ENCODE measurements around the gene DCUN1D3.

Gene DCUN1D3

DNA sequence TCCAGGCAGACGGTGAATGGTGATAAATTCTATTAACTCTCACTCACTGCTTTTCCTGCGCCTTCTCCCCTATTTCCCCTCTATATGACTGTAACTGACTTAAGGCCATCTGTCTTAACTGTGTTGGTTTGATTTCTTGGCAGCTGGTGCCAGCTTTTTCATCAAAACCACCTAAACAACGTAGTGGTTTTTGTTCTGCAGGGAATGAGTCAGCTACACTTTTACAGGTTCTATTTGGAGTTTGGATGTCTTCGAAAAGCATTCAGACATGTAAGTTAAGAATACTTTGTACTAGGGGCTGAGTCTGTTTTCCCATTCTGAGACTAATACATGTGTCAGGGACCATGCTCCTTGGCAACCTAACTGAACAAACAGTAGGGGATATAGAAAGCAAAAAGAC is 85.4 kb downstream of the DCUN1D3 start (continued):
- TF ChIP-seq, protein P1, sequence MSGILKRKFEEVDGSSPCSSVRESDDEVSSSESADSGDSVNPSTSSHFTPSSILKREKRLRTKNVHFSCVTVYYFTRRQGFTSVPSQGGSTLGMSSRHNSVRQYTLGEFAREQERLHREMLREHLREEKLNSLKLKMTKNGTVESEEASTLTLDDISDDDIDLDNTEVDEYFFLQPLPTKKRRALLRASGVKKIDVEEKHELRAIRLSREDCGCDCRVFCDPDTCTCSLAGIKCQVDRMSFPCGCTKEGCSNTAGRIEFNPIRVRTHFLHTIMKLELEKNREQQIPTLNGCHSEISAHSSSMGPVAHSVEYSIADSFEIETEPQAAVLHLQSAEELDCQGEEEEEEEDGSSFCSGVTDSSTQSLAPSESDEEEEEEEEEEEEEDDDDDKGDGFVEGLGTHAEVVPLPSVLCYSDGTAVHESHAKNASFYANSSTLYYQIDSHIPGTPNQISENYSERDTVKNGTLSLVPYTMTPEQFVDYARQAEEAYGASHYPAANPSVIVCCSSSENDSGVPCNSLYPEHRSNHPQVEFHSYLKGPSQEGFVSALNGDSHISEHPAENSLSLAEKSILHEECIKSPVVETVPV (CRISPR knock-in tag; IDR thresholded peaks at IDR 0.05) = no peak
- TF ChIP-seq ARNTL (CRISPR knock-in tag; IDR thresholded peaks at IDR 0.05; ENCODE audit: borderline replicate concordance, low read depth) = no peak
- TF ChIP-seq TOX (CRISPR knock-in tag; IDR thresholded peaks at IDR 0.05; ENCODE audit: borderline replicate concordance) = no peak
- TF ChIP-seq, protein P2, sequence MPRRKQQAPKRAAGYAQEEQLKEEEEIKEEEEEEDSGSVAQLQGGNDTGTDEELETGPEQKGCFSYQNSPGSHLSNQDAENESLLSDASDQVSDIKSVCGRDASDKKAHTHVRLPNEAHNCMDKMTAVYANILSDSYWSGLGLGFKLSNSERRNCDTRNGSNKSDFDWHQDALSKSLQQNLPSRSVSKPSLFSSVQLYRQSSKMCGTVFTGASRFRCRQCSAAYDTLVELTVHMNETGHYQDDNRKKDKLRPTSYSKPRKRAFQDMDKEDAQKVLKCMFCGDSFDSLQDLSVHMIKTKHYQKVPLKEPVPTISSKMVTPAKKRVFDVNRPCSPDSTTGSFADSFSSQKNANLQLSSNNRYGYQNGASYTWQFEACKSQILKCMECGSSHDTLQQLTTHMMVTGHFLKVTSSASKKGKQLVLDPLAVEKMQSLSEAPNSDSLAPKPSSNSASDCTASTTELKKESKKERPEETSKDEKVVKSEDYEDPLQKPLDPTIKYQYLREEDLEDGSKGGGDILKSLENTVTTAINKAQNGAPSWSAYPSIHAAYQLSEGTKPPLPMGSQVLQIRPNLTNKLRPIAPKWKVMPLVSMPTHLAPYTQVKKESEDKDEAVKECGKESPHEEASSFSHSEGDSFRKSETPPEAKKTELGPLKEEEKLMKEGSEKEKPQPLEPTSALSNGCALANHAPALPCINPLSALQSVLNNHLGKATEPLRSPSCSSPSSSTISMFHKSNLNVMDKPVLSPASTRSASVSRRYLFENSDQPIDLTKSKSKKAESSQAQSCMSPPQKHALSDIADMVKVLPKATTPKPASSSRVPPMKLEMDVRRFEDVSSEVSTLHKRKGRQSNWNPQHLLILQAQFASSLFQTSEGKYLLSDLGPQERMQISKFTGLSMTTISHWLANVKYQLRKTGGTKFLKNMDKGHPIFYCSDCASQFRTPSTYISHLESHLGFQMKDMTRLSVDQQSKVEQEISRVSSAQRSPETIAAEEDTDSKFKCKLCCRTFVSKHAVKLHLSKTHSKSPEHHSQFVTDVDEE (CRISPR knock-in tag; IDR thresholded peaks at IDR 0.05) = no peak

DNA sequence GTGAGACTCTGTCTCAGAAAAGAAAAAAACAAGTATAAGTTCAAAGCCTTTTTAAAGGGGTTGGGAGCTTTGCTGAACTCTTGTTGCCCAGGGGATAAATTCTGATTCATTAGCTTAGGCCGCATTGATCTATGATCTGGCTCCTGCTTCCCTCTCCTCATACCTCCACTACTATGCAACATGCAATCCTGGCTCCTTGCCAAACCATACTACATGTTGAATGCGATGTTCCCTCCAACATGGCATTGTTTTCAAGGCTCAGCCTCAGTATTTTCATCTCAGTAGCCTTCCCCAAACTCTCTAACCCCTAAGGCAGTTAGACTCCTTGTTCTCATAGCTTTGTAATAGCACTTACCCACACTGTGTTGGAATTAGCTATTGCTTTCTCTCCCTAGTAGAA is 87.6 kb downstream of the DCUN1D3 start:
- TF ChIP-seq ZNF70 (CRISPR knock-in tag; IDR thresholded peaks at IDR 0.05) (no peak), ZFP3 (CRISPR knock-in tag; IDR thresholded peaks at IDR 0.05) (no peak), SNAI2 (CRISPR knock-in tag; IDR thresholded peaks at IDR 0.05) (no peak), CSDC2 (CRISPR knock-in tag; IDR thresholded peaks at IDR 0.05) (no peak), ZNF8 (CRISPR knock-in tag; IDR thresholded peaks at IDR 0.05) (no peak), BACH2 (CRISPR knock-in tag; IDR thresholded peaks at IDR 0.05; ENCODE audit: borderline replicate concordance) (no peak), TOX (CRISPR knock-in tag; IDR thresholded peaks at IDR 0.05; ENCODE audit: borderline replicate concordance) (no peak), ZC3H10 (CRISPR knock-in tag; IDR thresholded peaks at IDR 0.05) (no peak), RARB (CRISPR knock-in tag; IDR thresholded peaks at IDR 0.05) (no peak), PPARA (CRISPR knock-in tag; IDR thresholded peaks at IDR 0.05; ENCODE audit: borderline replicate concordance) (no peak)
- TF ChIP-seq, protein P3, sequence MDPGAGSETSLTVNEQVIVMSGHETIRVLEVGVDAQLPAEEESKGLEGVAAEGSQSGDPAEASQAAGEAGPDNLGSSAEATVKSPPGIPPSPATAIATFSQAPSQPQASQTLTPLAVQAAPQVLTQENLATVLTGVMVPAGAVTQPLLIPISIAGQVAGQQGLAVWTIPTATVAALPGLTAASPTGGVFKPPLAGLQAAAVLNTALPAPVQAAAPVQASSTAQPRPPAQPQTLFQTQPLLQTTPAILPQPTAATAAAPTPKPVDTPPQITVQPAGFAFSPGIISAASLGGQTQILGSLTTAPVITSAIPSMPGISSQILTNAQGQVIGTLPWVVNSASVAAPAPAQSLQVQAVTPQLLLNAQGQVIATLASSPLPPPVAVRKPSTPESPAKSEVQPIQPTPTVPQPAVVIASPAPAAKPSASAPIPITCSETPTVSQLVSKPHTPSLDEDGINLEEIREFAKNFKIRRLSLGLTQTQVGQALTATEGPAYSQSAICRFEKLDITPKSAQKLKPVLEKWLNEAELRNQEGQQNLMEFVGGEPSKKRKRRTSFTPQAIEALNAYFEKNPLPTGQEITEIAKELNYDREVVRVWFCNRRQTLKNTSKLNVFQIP (CRISPR knock-in tag; IDR thresholded peaks at IDR 0.05; ENCODE audit: borderline replicate concordance, low read depth) = no peak
- TF ChIP-seq, protein P4, sequence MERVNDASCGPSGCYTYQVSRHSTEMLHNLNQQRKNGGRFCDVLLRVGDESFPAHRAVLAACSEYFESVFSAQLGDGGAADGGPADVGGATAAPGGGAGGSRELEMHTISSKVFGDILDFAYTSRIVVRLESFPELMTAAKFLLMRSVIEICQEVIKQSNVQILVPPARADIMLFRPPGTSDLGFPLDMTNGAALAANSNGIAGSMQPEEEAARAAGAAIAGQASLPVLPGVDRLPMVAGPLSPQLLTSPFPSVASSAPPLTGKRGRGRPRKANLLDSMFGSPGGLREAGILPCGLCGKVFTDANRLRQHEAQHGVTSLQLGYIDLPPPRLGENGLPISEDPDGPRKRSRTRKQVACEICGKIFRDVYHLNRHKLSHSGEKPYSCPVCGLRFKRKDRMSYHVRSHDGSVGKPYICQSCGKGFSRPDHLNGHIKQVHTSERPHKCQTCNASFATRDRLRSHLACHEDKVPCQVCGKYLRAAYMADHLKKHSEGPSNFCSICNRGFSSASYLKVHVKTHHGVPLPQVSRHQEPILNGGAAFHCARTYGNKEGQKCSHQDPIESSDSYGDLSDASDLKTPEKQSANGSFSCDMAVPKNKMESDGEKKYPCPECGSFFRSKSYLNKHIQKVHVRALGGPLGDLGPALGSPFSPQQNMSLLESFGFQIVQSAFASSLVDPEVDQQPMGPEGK (CRISPR knock-in tag; IDR thresholded peaks at IDR 0.05; ENCODE audit: borderline replicate concordance) = no peak
- TF ChIP-seq, protein P1 (CRISPR knock-in tag; IDR thresholded peaks at IDR 0.05) = no peak
- ATAC-seq = no peak

DNA sequence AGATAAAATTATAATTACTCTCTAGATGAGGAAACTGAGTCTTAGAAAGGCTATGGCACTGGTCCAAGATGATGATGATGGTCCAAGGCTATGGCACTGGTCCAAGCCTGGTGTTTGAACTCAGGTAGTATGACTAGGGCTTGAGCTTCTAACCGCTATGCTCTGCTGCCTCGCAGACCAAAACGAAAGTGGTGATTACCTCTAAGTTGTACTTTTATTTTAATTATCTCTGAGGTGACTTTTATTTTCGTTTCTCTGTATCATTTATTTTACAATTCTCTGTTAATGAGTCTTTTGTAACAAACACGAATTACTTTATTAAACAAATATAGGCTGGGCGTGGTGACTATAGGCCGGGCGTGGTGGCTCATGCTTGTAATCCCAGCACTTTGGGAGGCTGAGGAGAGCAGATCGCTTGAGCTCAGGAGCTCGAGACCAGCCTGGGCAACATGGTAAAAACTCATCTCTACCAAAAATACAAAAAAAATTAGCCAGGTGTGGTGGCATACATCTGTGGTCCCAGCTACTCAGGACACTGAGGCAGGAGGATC is 88.2 kb downstream of the DCUN1D3 start:
- ATAC-seq = no peak

More for the DNA sequence above, 88.2 kb downstream of the DCUN1D3 start:
- TF ChIP-seq TOX (CRISPR knock-in tag; IDR thresholded peaks at IDR 0.05; ENCODE audit: borderline replicate concordance) (no peak), ZFP30 (CRISPR knock-in tag; IDR thresholded peaks at IDR 0.05) (no peak), GLIS3 (CRISPR knock-in tag; IDR thresholded peaks at IDR 0.05) (no peak), RARB (CRISPR knock-in tag; IDR thresholded peaks at IDR 0.05) (no peak), TCF4 (CRISPR knock-in tag; IDR thresholded peaks at IDR 0.05; ENCODE audit: borderline replicate concordance) (no peak), ZC3H10 (CRISPR knock-in tag; IDR thresholded peaks at IDR 0.05) (no peak), ZNF70 (CRISPR knock-in tag; IDR thresholded peaks at IDR 0.05) (no peak), BACH2 (CRISPR knock-in tag; IDR thresholded peaks at IDR 0.05; ENCODE audit: borderline replicate concordance) (no peak)
- TF ChIP-seq, protein P4 (CRISPR knock-in tag; IDR thresholded peaks at IDR 0.05; ENCODE audit: borderline replicate concordance) = no peak

Data from SK-N-SH treated with all-trans-retinoic acid at 6 μM for 48 hours (cell line).